ENCODE results near the gene TMEM43.

TMEM43 gene

GRCh38 chr3:14137004-14137403 lies 12.2 kb downstream of the TMEM43 start:
- DNase-seq (ENCODE audit: extremely low spot score) = no peak
- ChIA-PET POLR2A (no interaction called here), CTCF (no interaction called here)
- TF ChIP-seq, protein P1, sequence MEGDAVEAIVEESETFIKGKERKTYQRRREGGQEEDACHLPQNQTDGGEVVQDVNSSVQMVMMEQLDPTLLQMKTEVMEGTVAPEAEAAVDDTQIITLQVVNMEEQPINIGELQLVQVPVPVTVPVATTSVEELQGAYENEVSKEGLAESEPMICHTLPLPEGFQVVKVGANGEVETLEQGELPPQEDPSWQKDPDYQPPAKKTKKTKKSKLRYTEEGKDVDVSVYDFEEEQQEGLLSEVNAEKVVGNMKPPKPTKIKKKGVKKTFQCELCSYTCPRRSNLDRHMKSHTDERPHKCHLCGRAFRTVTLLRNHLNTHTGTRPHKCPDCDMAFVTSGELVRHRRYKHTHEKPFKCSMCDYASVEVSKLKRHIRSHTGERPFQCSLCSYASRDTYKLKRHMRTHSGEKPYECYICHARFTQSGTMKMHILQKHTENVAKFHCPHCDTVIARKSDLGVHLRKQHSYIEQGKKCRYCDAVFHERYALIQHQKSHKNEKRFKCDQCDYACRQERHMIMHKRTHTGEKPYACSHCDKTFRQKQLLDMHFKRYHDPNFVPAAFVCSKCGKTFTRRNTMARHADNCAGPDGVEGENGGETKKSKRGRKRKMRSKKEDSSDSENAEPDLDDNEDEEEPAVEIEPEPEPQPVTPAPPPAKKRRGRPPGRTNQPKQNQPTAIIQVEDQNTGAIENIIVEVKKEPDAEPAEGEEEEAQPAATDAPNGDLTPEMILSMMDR (IDR thresholded peaks at IDR 0.05; ENCODE audit: control extremely low read depth, extremely low read depth, low read depth, missing control alignments) = no peak

DNA sequence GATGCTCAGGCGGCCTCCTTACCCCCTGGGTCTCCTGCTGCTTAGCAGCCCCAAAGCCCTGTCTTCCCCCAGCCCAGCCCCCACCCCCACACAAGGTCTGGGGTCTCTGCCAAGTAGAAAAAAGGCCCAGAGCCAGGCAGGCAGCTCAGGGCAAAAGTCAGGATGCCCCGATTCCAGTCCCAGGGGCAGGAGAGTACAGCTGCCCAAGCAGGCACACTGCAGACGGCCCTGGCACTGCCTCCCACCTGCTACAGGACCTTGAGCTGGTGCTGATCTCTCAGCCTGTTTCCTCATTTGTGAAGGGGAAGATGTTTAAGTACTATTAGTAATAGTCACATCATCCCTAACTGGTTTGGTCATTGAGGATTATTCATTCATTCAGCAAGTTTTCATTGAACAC lies 12.6 kb downstream of the TMEM43 start:
- TF ChIP-seq, protein P1 (IDR thresholded peaks at IDR 0.05; ENCODE audit: control extremely low read depth, extremely low read depth, low read depth, missing control alignments) = no peak
- no peak for DNase-seq (ENCODE audit: extremely low spot score)

DNA sequence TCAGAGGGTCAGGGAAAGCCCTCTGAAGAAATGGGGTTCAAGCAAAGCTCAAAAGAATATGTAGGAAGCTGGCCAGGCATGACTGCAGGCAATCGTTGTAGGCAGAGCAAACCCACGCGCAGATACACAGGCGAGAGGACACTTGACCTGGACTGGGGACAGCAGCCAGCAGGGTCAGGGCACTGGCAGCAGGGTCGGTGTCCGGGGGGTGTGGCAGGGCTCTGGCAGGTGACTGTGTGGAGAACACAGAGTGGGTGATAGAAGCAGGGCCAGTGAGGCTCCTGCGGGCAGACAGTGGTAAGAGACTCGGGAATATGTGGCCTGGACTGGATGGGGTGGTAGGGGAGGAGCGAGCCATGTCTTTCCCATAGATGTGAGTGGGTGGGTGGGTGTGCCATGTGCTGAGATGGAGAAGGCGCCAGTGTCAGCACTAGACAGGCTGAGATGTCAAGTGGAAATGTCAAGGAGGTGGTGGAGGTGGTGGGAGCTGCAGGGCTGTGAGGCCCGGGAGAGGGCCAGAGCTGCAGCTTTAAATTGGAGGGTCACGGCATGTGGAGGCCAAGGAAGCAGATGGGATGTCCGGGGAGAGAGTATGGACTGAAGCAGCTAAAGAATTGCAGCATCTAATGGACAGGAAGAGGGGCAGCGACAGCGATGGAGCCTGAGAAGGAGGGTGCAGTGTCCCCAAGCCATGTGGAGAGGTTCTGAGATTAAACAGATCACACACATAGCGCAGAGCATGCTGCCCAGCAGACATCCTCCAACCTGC lies 13.4 kb downstream of the TMEM43 start:
- TF ChIP-seq, protein P1 (IDR thresholded peaks at IDR 0.05; ENCODE audit: control extremely low read depth, extremely low read depth, low read depth, missing control alignments) = no peak
- POLR2A ChIA-PET = no interaction called here

More for the DNA sequence above, 12.6 kb downstream of the TMEM43 start:
- ChIA-PET POLR2A (no interaction called here), CTCF (no interaction called here)

GRCh38 chr3:14138878-14139655 lies 14.2 kb downstream of the TMEM43 start:
- ChIA-PET POLR2A (no interaction called here), CTCF (interaction anchor here (0.9 to 1.3 kb wide), 2 partner anchors 13 to 242 kb away, joined by 3 to 4 read pairs; no protein-coding TSS in a partner anchor)
- no peak for DNase-seq (ENCODE audit: extremely low spot score)
- TF ChIP-seq, protein P1 (IDR thresholded peaks at IDR 0.05; ENCODE audit: control extremely low read depth, extremely low read depth, low read depth, missing control alignments) = no peak

More for the DNA sequence above, 13.4 kb downstream of the TMEM43 start:
- DNase-seq (ENCODE audit: extremely low spot score) = no peak
- CTCF ChIA-PET = interaction anchor here (0.9 kb wide), 1 partner anchor 242 kb away, joined by 3 read pairs; no protein-coding TSS in a partner anchor

DNA sequence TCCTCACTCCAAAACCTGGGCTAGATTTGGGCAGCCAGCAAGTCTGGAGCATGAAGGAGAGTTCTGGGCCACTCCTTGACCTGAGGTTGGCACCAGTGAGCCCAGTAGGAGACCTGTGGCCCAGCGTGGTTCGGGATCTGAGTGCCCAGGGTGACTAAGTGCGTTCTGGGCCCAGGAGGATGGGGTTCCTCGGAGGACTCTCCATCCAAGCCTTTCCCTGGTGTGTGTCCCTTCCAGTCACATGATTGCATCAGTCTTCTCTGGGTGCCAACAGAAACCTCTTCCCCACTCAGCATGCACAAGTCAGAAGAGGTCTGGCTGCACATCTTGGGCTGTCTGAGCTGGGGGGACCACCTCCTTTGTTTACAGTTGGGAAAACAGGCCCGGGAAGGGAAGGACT lies 14.9 kb downstream of the TMEM43 start:
- ChIA-PET CTCF (interaction anchor here (1.3 kb wide), 1 partner anchor 14 kb away, joined by 4 read pairs; no protein-coding TSS in a partner anchor), POLR2A (no interaction called here)
- DNase-seq (ENCODE audit: extremely low spot score) = no peak
- TF ChIP-seq, protein P1 (IDR thresholded peaks at IDR 0.05; ENCODE audit: control extremely low read depth, extremely low read depth, low read depth, missing control alignments) = no peak

DNA sequence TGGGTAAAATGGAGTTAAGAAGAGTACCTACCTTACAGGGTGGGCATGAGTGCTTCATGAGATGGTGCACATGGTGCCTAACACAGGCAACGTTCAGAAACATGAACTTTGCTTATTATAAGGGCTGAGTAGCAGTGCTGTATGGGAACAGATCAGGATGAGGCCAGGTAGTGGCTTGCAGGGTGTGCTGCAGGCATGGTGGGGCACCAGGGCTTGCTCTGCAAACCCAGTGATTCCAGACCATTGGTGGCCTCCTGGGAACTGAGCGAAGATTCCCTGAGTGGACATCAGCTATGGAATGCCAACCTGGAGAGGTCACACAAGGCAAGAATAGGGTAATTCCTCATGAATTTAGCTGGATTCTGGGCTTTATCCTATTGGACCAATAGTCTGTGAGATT lies 15.8 kb downstream of the TMEM43 start:
- no peak for DNase-seq (ENCODE audit: extremely low spot score)
- TF ChIP-seq, protein P1 (IDR thresholded peaks at IDR 0.05; ENCODE audit: control extremely low read depth, extremely low read depth, low read depth, missing control alignments) = no peak
- ChIA-PET POLR2A (no interaction called here), CTCF (interaction anchor here (1.3 to 2.0 kb wide), 3 partner anchors 14 to 34 kb away, joined by 3 to 6 read pairs (median 4); no protein-coding TSS in a partner anchor)
